ENCODE results near the gene LLCFC1. TPM values are rescaled to one million over a fixed set of nuclear protein-coding genes. Genes with fewer than 3 reads are reported as not detected.

Gene LLCFC1
- total and polyA plus RNA-seq, 2 of the 8 experiments (the other 6 are each of a cell fraction or from before 2014, with no cell fraction given), result not detected

GRCh38 chr7:142927085-142927745 lies 12.1 kb upstream of the LLCFC1 start:
- Histone ChIP-seq H3K79me1 (ENCODE audit: low read depth, low read length) (no peaks in the 10 kb centered on the region), H2BK5ac (ENCODE audit: low read depth, low read length) (no peak overlapping the region), H2AK5ac (ENCODE audit: low read depth, low read length) (no peak overlapping the region), H2BK20ac (ENCODE audit: low read length) (no peak overlapping the region), H4K91ac (replicated peaks; ENCODE audit: insufficient read length, low read length) (no peak overlapping the region), H3K4me2 (ENCODE audit: insufficient read depth in 1 of 2, low read depth in 2 of 2, low read length in 2 of 2) (no peak overlapping the region), H3K56ac (replicated peaks; ENCODE audit: insufficient read length, low read depth, low read length) (no peak overlapping the region), H3K36me3 (ENCODE audit: control insufficient read depth in 2 of 4, insufficient read depth in 4 of 4, low read length in 3 of 4) (no peaks in the 10 kb centered on the region), H3K23me2 (ENCODE audit: low read depth, low read length) (no peaks in the 10 kb centered on the region), H3K18ac (ENCODE audit: extremely low read depth, low read length) (no peak overlapping the region), H3K23ac (ENCODE audit: insufficient read length) (no peak overlapping the region), H2AFZ (ENCODE audit: low read length) (no peak overlapping the region), H2BK12ac (ENCODE audit: low read depth, low read length) (no peak overlapping the region), H3K14ac (ENCODE audit: insufficient read length) (no peak overlapping the region), H3K27me3 (replicated peaks in 1 of 4; ENCODE audit: control insufficient read depth in 3 of 4, extremely low read depth in 1 of 4, insufficient read depth in 3 of 4, low read length in 3 of 4) (peaks cover 0 to 8% (median 0%) of the 10 kb centered on the region in 4 experiments; a peak in 4 of 7 replicates), H3K4me1 (replicated peaks in 1 of 4; ENCODE audit: control insufficient read depth in 3 of 4, insufficient read depth in 4 of 4, low read length in 3 of 4) (no peaks in the 10 kb centered on the region; a peak in 1 of 7 replicates), H3K4ac (replicated peaks; ENCODE audit: insufficient read length, low read depth, low read length) (no peak overlapping the region), H4K20me1 (replicated peaks in 1 of 2; ENCODE audit: control insufficient read depth in 1 of 2, insufficient read depth in 2 of 2, low read length in 2 of 2) (no peaks in the 10 kb centered on the region), H3K9ac (replicated peaks in 1 of 4; ENCODE audit: extremely low read depth in 1 of 4, low read depth in 3 of 4, low read length in 3 of 4) (no peak overlapping the region), H3K9me3 (ENCODE audit: insufficient read depth in 2 of 2, low read depth in 1 of 2, low read length in 1 of 2) (no peaks in the 10 kb centered on the region), H4K8ac (ENCODE audit: extremely low read depth, insufficient read depth, low read length) (no peak overlapping the region), H2BK120ac (replicated peaks; ENCODE audit: low read depth, low read length) (no peak overlapping the region), H4K5ac (ENCODE audit: insufficient read length, low read depth, low read length) (no peak overlapping the region), H2BK15ac (ENCODE audit: low read length) (no peak overlapping the region), H3K4me3 (ENCODE audit: extremely low read depth in 1 of 4, insufficient read depth in 2 of 4, low read depth in 3 of 4, low read length in 4 of 4) (no peak overlapping the region), H3K79me2 (ENCODE audit: control insufficient read depth in 1 of 2, insufficient read depth in 2 of 2, low read length in 2 of 2) (no peaks in the 10 kb centered on the region), H3K27ac (ENCODE audit: low read depth, low read length) (no peak overlapping the region)
- DNase-seq (ENCODE audit: low read depth in 1 of 2, low spot score in 2 of 2) (no peak), FAIRE-seq (no peak)
- ChIA-PET CTCF (ENCODE audit: partially characterized antibody) (interaction anchor here (0.7 to 3.6 kb wide), 20 partner anchors 8 to 340 kb away, joined by 3 to 36 read pairs (median 6); partner anchors contain the start of genes LLCFC1 and TRPV5), POLR2A (ENCODE audit: partially characterized antibody) (no interaction called here)
- no peak for TF ChIP-seq CHD1 (IDR thresholded peaks at IDR 0.05; ENCODE audit: low read depth, low read length)
- no peak for TF ChIP-seq TCF12 (IDR thresholded peaks at IDR 0.05; ENCODE audit: low read depth, low read length)
- WGBS, 2 experiments (ENCODE audit: extremely low coverage in 1 of 2, insufficient coverage in 1 of 2, insufficient read length in 1 of 2, insufficient replicate concordance in 2 of 2, low coverage in 1 of 2, low lambda C conversion rate in 2 of 2, missing lambda C conversion rate in 1 of 2), result 81% methylated on average over 7 of the region's 7 CpGs; no CpG with 5 or more reads in 1 of the 2 experiments
